ENCODE data around the gene MAP1B. TPM values are rescaled to one million over a fixed set of nuclear protein-coding genes. Genes with fewer than 3 reads are reported as not detected.

The MAP1B gene
- total RNA-seq, 3 donors from 2014 or later = 258 to 2,233 (median 271) TPM

- no peak overlapping the region for H3K4me3 ChIP-seq
- intact Hi-C loops (cut with DNase I; ENCODE audit: low total_unique reads) = loop anchor here (2.0 kb wide), 1 partner anchor 74 kb away; no protein-coding TSS in a partner anchor
Observed at GRCh38 chr5:72114629-72115028, 7.4 kb downstream of the MAP1B start.

GRCh38 chr5:72115296-72115695 is 8.0 kb downstream of the MAP1B start:
- Histone ChIP-seq H3K4me1 (no peaks in the 10 kb centered on the region), H3K36me3 (no peaks in the 10 kb centered on the region), H3K27ac (peak overlapping the region; percentile 48 to 77), H3K4me3 (no peak overlapping the region), H3K27me3 (no peaks in the 10 kb centered on the region), H3K9me3 (no peaks in the 10 kb centered on the region)
- DNase-seq (ENCODE audit: low spot score in 2 of 2) = no peak
- TF ChIP-seq POLR2A (IDR thresholded peaks at IDR 0.05) = no peak
- no peak for TF ChIP-seq POLR2AphosphoS5 (IDR thresholded peaks at IDR 0.05)
- intact Hi-C loops (cut with DNase I; ENCODE audit: low total_unique reads) = loop anchor here (2.0 kb wide), 1 partner anchor 74 kb away; no protein-coding TSS in a partner anchor

More at GRCh38 chr5:72114629-72115028, 7.4 kb downstream of the MAP1B start:
- DNase-seq (ENCODE audit: low spot score in 2 of 2) = no peak
- H3K27ac ChIP-seq = peak overlapping the region; percentile 48 to 77
- H3K4me1 ChIP-seq = no peaks in the 10 kb centered on the region
- H3K27me3 ChIP-seq = no peaks in the 10 kb centered on the region
- no peaks in the 10 kb centered on the region for H3K9me3 ChIP-seq
- no peaks in the 10 kb centered on the region for H3K36me3 ChIP-seq
- TF ChIP-seq POLR2AphosphoS5 (IDR thresholded peaks at IDR 0.05) = no peak

GRCh38 chr5:72117307-72117706 is 10.0 kb downstream of the MAP1B start:
- Histone ChIP-seq H3K4me1 (no peaks in the 10 kb centered on the region), H3K27ac (no peak overlapping the region), H3K27me3 (no peaks in the 10 kb centered on the region), H3K4me3 (no peak overlapping the region), H3K9me3 (no peaks in the 10 kb centered on the region), H3K36me3 (no peaks in the 10 kb centered on the region)
- no peak for DNase-seq (ENCODE audit: low spot score in 2 of 2)
- intact Hi-C loops (cut with DNase I; ENCODE audit: low total_unique reads) = no loop called here
- TF ChIP-seq POLR2AphosphoS5 (IDR thresholded peaks at IDR 0.05) (no peak), CTCF (IDR thresholded peaks at IDR 0.05) (no peak), POLR2A (IDR thresholded peaks at IDR 0.05) (no peak)

- intact Hi-C loops (cut with DNase I; ENCODE audit: low total_unique reads) = no loop called here
- TF ChIP-seq POLR2A (IDR thresholded peaks at IDR 0.05) (no peak), CTCF (IDR thresholded peaks at IDR 0.05) (no peak), POLR2AphosphoS5 (IDR thresholded peaks at IDR 0.05) (no peak)
- no peaks in the 10 kb centered on the region for H3K4me1 ChIP-seq
- no peak overlapping the region for H3K27ac ChIP-seq
- H3K9me3 ChIP-seq = no peaks in the 10 kb centered on the region
- H3K27me3 ChIP-seq = no peaks in the 10 kb centered on the region
- no peaks in the 10 kb centered on the region for H3K36me3 ChIP-seq
- H3K4me3 ChIP-seq = no peak overlapping the region
- no peak for DNase-seq (ENCODE audit: low spot score in 2 of 2)
Observed at GRCh38 chr5:72121052-72121779, 13.9 kb downstream of the MAP1B start.

- no peak for DNase-seq (ENCODE audit: low spot score in 2 of 2)
- intact Hi-C loops (cut with DNase I; ENCODE audit: low total_unique reads) = no loop called here
- H3K4me1 ChIP-seq = no peaks in the 10 kb centered on the region
- no peaks in the 10 kb centered on the region for H3K36me3 ChIP-seq
- no peaks in the 10 kb centered on the region for H3K9me3 ChIP-seq
- no peak for TF ChIP-seq POLR2A (IDR thresholded peaks at IDR 0.05)
- H3K4me3 ChIP-seq = no peak overlapping the region
- no peak overlapping the region for H3K27ac ChIP-seq
- no peaks in the 10 kb centered on the region for H3K27me3 ChIP-seq
Observed at GRCh38 chr5:72121780-72122445, 14.6 kb downstream of the MAP1B start.

GRCh38 chr5:72122602-72123001 is 15.3 kb downstream of the MAP1B start:
- Histone ChIP-seq H3K27me3 (no peaks in the 10 kb centered on the region), H3K27ac (no peak overlapping the region), H3K4me3 (no peak overlapping the region), H3K36me3 (no peaks in the 10 kb centered on the region), H3K9me3 (no peaks in the 10 kb centered on the region), H3K4me1 (no peaks in the 10 kb centered on the region)
- no peak for TF ChIP-seq POLR2AphosphoS5 (IDR thresholded peaks at IDR 0.05)
- no peak for TF ChIP-seq CTCF (IDR thresholded peaks at IDR 0.05)
- no peak for TF ChIP-seq POLR2A (IDR thresholded peaks at IDR 0.05)
- no peak for DNase-seq (ENCODE audit: low spot score in 2 of 2)
- intact Hi-C loops (cut with DNase I; ENCODE audit: low total_unique reads) = no loop called here
